ENCODE results near the gene HMGCLL1. TPM values are rescaled to one million over a fixed set of nuclear protein-coding genes. Genes with fewer than 3 reads are reported as not detected.

Gene HMGCLL1
- total RNA-seq, 6 experiments from 2014 or later, result not detected

GRCh38 chr6:55437141-55437540 is 141.9 kb downstream of the HMGCLL1 start:
- Mint-ChIP-seq H3K27me3 (ENCODE audit: insufficient read depth) (peaks cover 6% of the 10 kb centered on the region; the same call in 1 of the 2 replicates), H3K27ac (no peak overlapping the region), H3K4me3 (no peak overlapping the region), H3K36me3 (ENCODE audit: low read depth) (no peaks in the 10 kb centered on the region), H3K9me3 (no peaks in the 10 kb centered on the region), H3K4me1 (ENCODE audit: low read depth) (no peaks in the 10 kb centered on the region)
- TF ChIP-seq CTCF (IDR thresholded peaks at IDR 0.05), result no peak
- DNase-seq, result no peak

- Mint-ChIP-seq H3K27ac (no peak overlapping the region), H3K4me3 (no peak overlapping the region), H3K9me3 (no peaks in the 10 kb centered on the region), H3K36me3 (ENCODE audit: low read depth) (no peaks in the 10 kb centered on the region), H3K4me1 (ENCODE audit: low read depth) (no peaks in the 10 kb centered on the region), H3K27me3 (ENCODE audit: insufficient read depth) (peaks cover 1% of the 10 kb centered on the region; the same call in 1 of the 2 replicates)
- DNase-seq, result no peak
- TF ChIP-seq CTCF (IDR thresholded peaks at IDR 0.05), result no peak
These were observed 145.4 kb downstream of the HMGCLL1 start for GRCh38 chr6:55433446-55434130.

GRCh38 chr6:55423933-55424332 is 155.1 kb downstream of the HMGCLL1 start:
- H3K27ac Mint-ChIP-seq, result no peak overlapping the region
- H3K4me3 Mint-ChIP-seq, result no peak overlapping the region
- H3K4me1 Mint-ChIP-seq (ENCODE audit: low read depth), result no peaks in the 10 kb centered on the region
- H3K36me3 Mint-ChIP-seq (ENCODE audit: low read depth), result no peaks in the 10 kb centered on the region
- H3K9me3 Mint-ChIP-seq, result no peaks in the 10 kb centered on the region
- DNase-seq, result no peak
- TF ChIP-seq CTCF (IDR thresholded peaks at IDR 0.05), result no peak
- H3K27me3 Mint-ChIP-seq (ENCODE audit: insufficient read depth), result no peaks in the 10 kb centered on the region

- Mint-ChIP-seq H3K27ac (no peak overlapping the region), H3K9me3 (peaks cover 6% of the 10 kb centered on the region), H3K4me3 (no peak overlapping the region), H3K27me3 (ENCODE audit: insufficient read depth) (peaks cover 3% of the 10 kb centered on the region), H3K4me1 (ENCODE audit: low read depth) (no peaks in the 10 kb centered on the region), H3K36me3 (ENCODE audit: low read depth) (no peaks in the 10 kb centered on the region)
- TF ChIP-seq CTCF (IDR thresholded peaks at IDR 0.05), result no peak
- DNase-seq, result no peak
These were observed 168.3 kb downstream of the HMGCLL1 start for GRCh38 chr6:55410674-55411073.

GRCh38 chr6:55405474-55406235 is 173.3 kb downstream of the HMGCLL1 start:
- Mint-ChIP-seq H3K27ac (no peak overlapping the region), H3K36me3 (ENCODE audit: low read depth) (no peaks in the 10 kb centered on the region), H3K4me3 (no peak overlapping the region), H3K27me3 (ENCODE audit: insufficient read depth) (no peaks in the 10 kb centered on the region), H3K4me1 (ENCODE audit: low read depth) (no peaks in the 10 kb centered on the region), H3K9me3 (peaks cover 6% of the 10 kb centered on the region)
- TF ChIP-seq CTCF (IDR thresholded peaks at IDR 0.05), result no peak
- no peak for DNase-seq
